HG03575 (cell line): Measurements from ENCODE around the gene IGDCC3.

ENCODE experiments used
- ATAC-seq: cut with Tn5 transposase; IDR thresholded peaks from one replicate; pipeline ENCODE4 v1.9.1; 2021; ENCODE audit not compliant: unreplicated experiment, insufficient number of reproducible peaks, low FRiP score; ENCODE audit errors: extremely low read depth

Gene IGDCC3

GRCh38 chr15:65375871-65376607 is 1.8 kb downstream of the IGDCC3 start:
- no peak for ATAC-seq

DNA sequence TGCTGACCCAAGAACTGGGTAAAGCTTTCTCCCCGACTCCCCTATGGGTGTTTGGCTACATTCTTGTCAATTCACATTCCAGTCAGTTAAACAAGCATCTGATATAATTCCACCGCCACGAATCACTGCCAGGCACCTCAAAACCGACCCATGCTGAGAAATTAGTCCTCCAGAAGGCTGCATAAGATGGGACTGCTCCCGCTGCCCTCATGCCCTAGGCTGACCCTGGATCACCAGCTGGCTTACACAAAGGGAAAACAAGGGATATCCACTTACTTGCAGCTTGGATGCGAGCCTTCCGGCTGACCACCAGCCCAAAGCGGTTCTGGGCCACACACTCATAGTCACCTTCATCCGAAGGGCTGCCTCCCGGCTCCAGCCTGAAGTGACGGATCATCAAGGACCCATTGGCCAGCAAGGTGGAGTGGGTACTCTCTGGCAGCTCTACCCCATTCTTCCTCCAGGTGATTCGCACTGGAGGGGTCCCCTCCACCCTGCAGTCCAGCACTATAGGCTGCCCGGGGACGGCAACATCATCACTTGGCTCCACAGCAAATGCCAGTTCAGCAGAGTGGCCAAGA is 2.9 kb downstream of the IGDCC3 start:
- ATAC-seq: no peak

DNA sequence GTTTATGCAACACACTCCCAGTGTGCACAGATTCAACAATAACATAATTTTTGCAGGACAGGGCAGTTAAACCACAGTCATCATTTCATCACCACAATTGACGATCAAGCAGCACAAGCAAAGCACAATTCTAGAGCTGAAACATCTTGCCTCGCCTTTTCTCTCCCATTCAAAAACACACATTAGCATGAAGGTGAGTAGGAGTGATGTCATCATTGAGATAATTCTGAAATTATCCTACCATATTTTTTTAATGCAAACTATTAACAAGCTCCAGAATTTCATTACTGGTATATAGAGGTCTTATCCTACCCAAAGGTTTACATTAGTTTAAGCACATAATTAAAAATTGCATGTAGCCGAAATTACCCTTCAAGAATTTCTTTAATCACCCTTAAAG is 3.5 kb downstream of the IGDCC3 start:
- no peak for ATAC-seq

DNA sequence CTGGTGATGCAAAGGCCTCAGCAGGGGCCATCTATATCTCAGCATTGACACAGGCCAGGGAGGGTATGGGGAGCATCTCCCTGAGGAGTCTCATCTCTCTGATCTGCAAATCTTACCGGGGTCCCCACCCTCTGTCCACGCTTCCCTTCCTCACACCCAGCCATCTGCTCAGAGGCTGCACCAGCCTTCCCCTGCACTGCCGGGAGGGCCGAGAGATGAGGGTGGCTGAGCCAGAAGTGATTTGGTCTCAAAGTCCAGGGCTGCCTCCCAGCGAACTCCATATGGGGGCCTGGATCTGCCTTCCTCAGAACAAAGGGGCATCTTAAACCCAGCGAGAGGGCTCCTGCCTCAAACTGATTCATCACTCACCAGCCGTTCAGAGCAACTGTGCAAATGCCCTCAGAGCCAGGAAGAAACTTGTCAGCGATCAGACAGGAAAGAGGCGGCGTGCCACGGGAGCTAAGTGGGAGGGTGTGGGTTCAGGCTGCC is 4.6 kb downstream of the IGDCC3 start:
- no peak for ATAC-seq

- ATAC-seq: no peak
Measured at GRCh38 chr15:65372787-65373067, 5.1 kb downstream of the IGDCC3 start.

- ATAC-seq: no peak
Measured at GRCh38 chr15:65371976-65372786, 5.6 kb downstream of the IGDCC3 start.

- no peak for ATAC-seq
Measured at GRCh38 chr15:65370885-65371284, 6.9 kb downstream of the IGDCC3 start.

DNA sequence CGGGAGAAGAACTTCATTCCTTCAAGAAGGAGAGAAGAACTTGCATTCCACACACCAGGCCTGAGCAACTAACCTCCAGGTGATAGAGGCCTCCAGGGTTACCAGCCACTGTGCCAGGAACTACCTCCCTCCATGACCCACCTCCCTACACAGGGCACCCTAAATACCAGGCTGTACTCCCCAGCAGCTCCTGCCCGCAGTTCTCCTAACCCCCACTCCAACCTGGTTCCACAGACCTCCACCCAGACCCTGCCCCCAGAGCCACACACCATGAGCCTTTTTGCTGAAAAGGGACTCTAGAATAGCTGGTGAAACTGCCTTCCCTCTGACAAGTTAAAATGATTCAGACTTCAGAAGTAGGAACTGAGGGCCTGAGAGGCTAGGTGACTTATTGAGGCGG is 8.2 kb downstream of the IGDCC3 start:
- no peak for ATAC-seq

- no peak for ATAC-seq
Measured at GRCh38 chr15:65369212-65369547, 8.6 kb downstream of the IGDCC3 start.

GRCh38 chr15:65368302-65369211 is 9.2 kb downstream of the IGDCC3 start:
- ATAC-seq: no peak

DNA sequence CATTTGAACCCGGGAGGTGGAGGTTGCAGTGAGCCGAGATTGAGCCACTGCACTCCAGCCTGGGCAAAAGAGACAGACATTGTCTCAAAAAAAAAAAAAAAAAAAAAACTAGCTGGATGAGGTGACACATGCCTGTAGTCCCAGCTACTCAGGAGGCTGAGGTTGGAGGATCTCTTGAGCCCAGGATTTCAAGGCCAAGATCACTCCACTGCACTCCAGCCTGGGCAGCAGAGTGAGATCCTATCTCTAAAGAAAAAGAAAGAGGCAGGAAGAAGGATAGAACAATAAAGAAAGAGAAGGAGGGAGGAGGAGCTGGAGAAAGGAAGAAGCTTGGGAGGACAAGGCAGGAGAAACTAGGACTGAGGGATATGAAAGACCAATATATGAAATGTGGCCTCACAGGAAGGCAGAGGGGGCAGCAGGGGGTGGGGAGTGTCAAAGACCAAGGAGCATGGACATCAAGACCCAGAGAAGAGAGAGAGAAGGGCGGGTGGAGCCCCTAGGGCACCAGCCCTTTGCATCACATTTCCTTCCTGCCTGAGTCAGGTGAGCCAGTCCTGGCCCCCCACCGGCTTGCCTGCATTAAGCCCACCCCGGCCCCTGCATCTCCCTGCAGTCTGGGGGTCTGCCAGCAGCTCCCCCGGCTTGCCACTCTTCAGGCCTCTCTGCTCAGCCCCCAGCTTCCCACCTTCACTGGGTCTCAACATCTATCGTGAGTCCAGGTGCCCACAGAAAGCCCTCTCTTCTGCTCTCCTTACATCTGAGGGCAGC is 11.5 kb downstream of the IGDCC3 start:
- no peak for ATAC-seq

- no peak for ATAC-seq
Measured at GRCh38 chr15:65365229-65365628, 12.6 kb downstream of the IGDCC3 start.

GRCh38 chr15:65363766-65364165 is 14.0 kb downstream of the IGDCC3 start:
- no peak for ATAC-seq

GRCh38 chr15:65363306-65363705 is 14.5 kb downstream of the IGDCC3 start:
- no peak for ATAC-seq

GRCh38 chr15:65362491-65362890 is 15.3 kb downstream of the IGDCC3 start:
- no peak for ATAC-seq

DNA sequence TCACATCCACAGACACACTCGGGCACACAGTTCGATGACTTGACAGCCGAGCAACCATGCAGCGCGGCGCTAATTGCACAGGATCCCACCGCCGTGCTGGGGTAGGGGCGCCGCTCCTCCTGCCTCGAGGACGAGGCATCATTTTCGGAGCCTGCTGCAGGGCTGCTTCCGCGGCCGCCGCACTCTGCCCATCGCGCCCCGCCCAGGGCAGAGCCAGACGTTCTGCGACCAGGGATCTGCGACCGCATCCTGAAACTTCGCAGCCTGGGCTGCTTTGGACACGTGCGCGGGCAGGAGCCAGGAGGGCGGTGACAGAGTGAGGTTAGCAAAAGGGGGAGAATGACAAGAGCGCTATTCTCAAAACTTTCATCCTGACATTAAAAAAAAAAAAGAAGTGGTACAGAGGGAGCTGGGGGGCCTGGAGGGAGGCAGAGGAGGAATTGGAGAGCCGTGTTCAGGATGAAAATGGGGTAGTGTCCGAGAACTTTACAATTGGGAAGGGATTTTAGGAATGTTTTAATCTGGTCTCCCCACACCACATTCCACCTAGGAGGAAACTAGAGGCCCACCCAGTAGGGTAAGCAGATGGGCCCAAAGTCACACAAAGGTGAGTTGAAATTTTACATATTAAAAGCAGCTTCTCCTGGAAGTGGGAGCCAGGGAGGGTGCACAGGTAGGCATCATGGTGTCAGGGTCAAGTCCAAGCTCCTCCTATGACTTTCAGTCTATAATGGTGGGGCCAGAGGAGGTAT is 15.9 kb downstream of the IGDCC3 start:
- ATAC-seq: no peak

DNA sequence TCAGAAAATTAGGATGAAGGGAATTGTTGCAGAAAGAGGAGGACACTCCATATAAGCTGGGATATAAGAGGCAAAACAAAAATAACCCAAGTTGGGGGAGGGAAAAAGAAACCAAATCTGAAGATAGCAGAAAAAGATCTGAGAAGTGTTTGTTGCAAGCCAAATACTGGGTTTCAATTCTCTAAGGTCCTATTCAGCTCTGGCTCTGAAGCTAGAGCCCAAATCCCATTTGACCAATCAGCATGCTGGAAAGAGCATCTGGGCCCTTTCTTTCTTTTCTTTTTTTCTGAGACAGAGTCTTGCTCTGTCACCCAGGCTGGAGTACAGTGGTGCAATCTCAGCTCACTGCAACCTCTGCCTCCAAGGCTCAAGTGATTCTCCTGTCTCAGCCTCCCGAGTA is 17.3 kb downstream of the IGDCC3 start:
- no peak for ATAC-seq

DNA sequence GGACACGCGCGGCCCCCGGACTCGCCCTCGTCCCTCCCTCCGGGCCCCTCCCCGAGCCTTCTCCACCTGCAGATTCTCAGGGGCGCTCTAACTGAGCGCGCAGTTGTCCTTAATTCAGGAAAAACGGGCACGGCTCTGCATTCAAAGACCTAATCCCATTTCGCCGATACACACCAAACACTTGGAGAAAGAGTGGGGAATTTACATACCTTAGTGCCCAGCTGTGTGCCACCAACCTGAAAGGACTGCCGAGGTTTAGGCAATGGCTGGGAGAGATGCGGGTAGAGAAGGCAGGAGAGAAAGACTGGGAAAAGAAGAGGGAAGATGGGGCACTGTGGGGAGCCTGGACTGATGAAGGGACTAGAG is 21.8 kb downstream of the IGDCC3 start:
- no peak for ATAC-seq
